H1 (cell line): ENCODE measurements around the gene ZNF532. TPM values are rescaled to one million over a fixed set of nuclear protein-coding genes. Genes with fewer than 3 reads are reported as not detected.

Experiments used
- CTCF ChIA-PET: fragments of 300-600 bp; sonication (Branson Sonifier 250); formaldehyde crosslinking; loops from one replicate; lab custom pipeline; 2021; ENCODE audit not compliant: partially characterized antibody; lab: Charles Lee
- POLR2A ChIA-PET: fragments of 300-600 bp; sonication (Branson Sonifier 250); formaldehyde crosslinking; loops from one replicate; lab custom pipeline; 2021; ENCODE audit warnings: inconsistent platforms; ENCODE audit not compliant: partially characterized antibody; lab: Charles Lee
- DNase-seq, 2 experiments: peaks; one replicate each; pipeline versions ENCODE4 v3.0.0 to v3.0.0-alpha.2; 2010 to 2022; ENCODE audit warnings: low spot score in 2 of 2, low read depth in 1 of 2, mixed read lengths in 1 of 2
- FAIRE-seq: peaks from 2 replicates; lab custom pipeline; 2011; peaks lifted over from hg19 to GRCh38; lab: Jason Lieb, UNC
- H2AFZ ChIP-seq: 2 replicates; pipeline ENCODE4 v1.8.1; 2012; ENCODE audit warnings: low read length, inconsistent platforms
- H2AK5ac ChIP-seq: 2 replicates; pipeline ENCODE4 v1.6.1; 2013; ENCODE audit warnings: low read depth, low read length
- H2BK120ac ChIP-seq: replicated peaks from 2 replicates; pipeline ENCODE3; 2013; ENCODE audit warnings: low read depth, low read length, inconsistent platforms
- H2BK12ac ChIP-seq: 2 replicates; pipeline ENCODE4 v1.6.1; 2013; ENCODE audit warnings: low read depth, low read length
- H2BK15ac ChIP-seq: 2 replicates; pipeline ENCODE4 v1.6.1; 2013; ENCODE audit warnings: low read length
- H2BK20ac ChIP-seq: 2 replicates; pipeline ENCODE4 v1.6.1; 2013; ENCODE audit warnings: low read length
- H2BK5ac ChIP-seq: 2 replicates; pipeline ENCODE4 v1.6.1; 2013; ENCODE audit warnings: low read depth, low read length
- H3K14ac ChIP-seq: 2 replicates; pipeline ENCODE4 v1.6.1; 2013; ENCODE audit warnings: inconsistent platforms; ENCODE audit not compliant: insufficient read length
- H3K18ac ChIP-seq: 2 replicates; pipeline ENCODE4 v1.6.1; 2013; ENCODE audit warnings: low read length; ENCODE audit errors: extremely low read depth
- H3K23ac ChIP-seq: 2 replicates; pipeline ENCODE4 v1.6.1; 2013; ENCODE audit warnings: inconsistent platforms; ENCODE audit not compliant: insufficient read length
- H3K23me2 ChIP-seq: 2 replicates; pipeline ENCODE4 v1.6.1; 2013; ENCODE audit warnings: low read depth, low read length
- H3K27ac ChIP-seq: 2 replicates; pipeline ENCODE4 v1.6.1; 2011; ENCODE audit warnings: low read depth, low read length, inconsistent platforms
- H3K27me3 ChIP-seq, 4 experiments: replicated peaks in 1 of 4; 1 replicate in 1 of 4; 2 replicates in 3 of 4; pipeline versions ENCODE4 v1.6.1 to v1.8.1; 2011 to 2013; ENCODE audit warnings: low read length in 3 of 4, mild to moderate bottlenecking in 3 of 4, inconsistent platforms in 2 of 4, mixed read lengths in 2 of 4, moderate library complexity in 1 of 4; ENCODE audit not compliant: control insufficient read depth in 3 of 4, insufficient read depth in 3 of 4; ENCODE audit errors: extremely low read depth in 1 of 4
- H3K36me3 ChIP-seq, 4 experiments: 2 replicates each; pipeline versions ENCODE4 v1.6.1 to v1.8.1; 2011 to 2013; ENCODE audit warnings: mild to moderate bottlenecking in 4 of 4, low read length in 3 of 4, moderate library complexity in 2 of 4, control low read depth in 1 of 4, inconsistent platforms in 1 of 4; ENCODE audit not compliant: insufficient read depth in 4 of 4, control insufficient read depth in 2 of 4
- H3K4ac ChIP-seq: replicated peaks from 2 replicates; pipeline ENCODE3; 2013; ENCODE audit warnings: low read length, low read depth, mixed read lengths, inconsistent platforms; ENCODE audit not compliant: insufficient read length
- H3K4me1 ChIP-seq, 4 experiments: replicated peaks in 1 of 4; 1 replicate in 1 of 4; 2 replicates in 3 of 4; pipeline versions ENCODE4 v1.6.1 to v1.8.1; 2011 to 2013; ENCODE audit warnings: low read length in 3 of 4, inconsistent platforms in 2 of 4, mixed read lengths in 1 of 4; ENCODE audit not compliant: insufficient read depth in 4 of 4, control insufficient read depth in 3 of 4
- H3K4me2 ChIP-seq, 2 experiments: 2 replicates each; pipeline versions ENCODE4 v1.6.1 to v1.8.1; 2011 to 2013; ENCODE audit warnings: low read depth in 2 of 2, low read length in 2 of 2, control low read depth in 1 of 2, inconsistent platforms in 1 of 2, mild to moderate bottlenecking in 1 of 2; ENCODE audit not compliant: insufficient read depth in 1 of 2
- H3K4me3 ChIP-seq, 4 experiments: fragments of 200-600, 300-600 bp in 1 of 4; sonication (generic), shearing (Covaris generic), sonication (Bioruptor Twin) in 1 of 4; 2 replicates each; pipeline versions ENCODE4 v1.5.1 to v1.8.1; 2011 to 2016; ENCODE audit warnings: low read length in 4 of 4, low read depth in 3 of 4, control low read depth in 2 of 4, inconsistent platforms in 2 of 4, mild to moderate bottlenecking in 2 of 4, mixed read lengths in 1 of 4, moderate library complexity in 1 of 4; ENCODE audit not compliant: insufficient read depth in 2 of 4; ENCODE audit errors: extremely low read depth in 1 of 4
- H3K56ac ChIP-seq: replicated peaks from 2 replicates; pipeline ENCODE3; 2013; ENCODE audit warnings: low read depth, mild to moderate bottlenecking, mixed read lengths, low read length, inconsistent platforms; ENCODE audit not compliant: insufficient read length
- H3K79me1 ChIP-seq: 2 replicates; pipeline ENCODE4 v1.6.1; 2013; ENCODE audit warnings: low read depth, low read length, control low read depth
- H3K79me2 ChIP-seq, 2 experiments: 2 replicates each; pipeline versions ENCODE4 v1.6.1 to v1.8.1; 2012 to 2013; ENCODE audit warnings: low read length in 2 of 2, mild to moderate bottlenecking in 2 of 2, inconsistent platforms in 1 of 2; ENCODE audit not compliant: insufficient read depth in 2 of 2, control insufficient read depth in 1 of 2
- H3K9ac ChIP-seq, 4 experiments: replicated peaks in 1 of 4; 1 replicate in 1 of 4; 2 replicates in 3 of 4; pipeline versions ENCODE4 v1.6.1 to v1.8.1; 2011 to 2013; ENCODE audit warnings: low read depth in 3 of 4, low read length in 3 of 4, control low read depth in 2 of 4, mild to moderate bottlenecking in 2 of 4, moderate library complexity in 2 of 4, inconsistent platforms in 1 of 4; ENCODE audit errors: extremely low read depth in 1 of 4
- H3K9me3 ChIP-seq, 2 experiments: 2 replicates each; pipeline versions ENCODE4 v1.6.1 to v1.8.1; 2012 to 2013; ENCODE audit warnings: mild to moderate bottlenecking in 2 of 2, moderate library complexity in 2 of 2, control low read depth in 1 of 2, inconsistent platforms in 1 of 2, low read depth in 1 of 2, low read length in 1 of 2, mixed read lengths in 1 of 2; ENCODE audit not compliant: insufficient read depth in 2 of 2
- H4K20me1 ChIP-seq, 2 experiments: replicated peaks in 1 of 2; 2 replicates each; pipeline versions ENCODE3 to v1.8.1; 2011 to 2013; ENCODE audit warnings: inconsistent platforms in 2 of 2, low read length in 2 of 2, mild to moderate bottlenecking in 1 of 2; ENCODE audit not compliant: insufficient read depth in 2 of 2, control insufficient read depth in 1 of 2
- H4K5ac ChIP-seq: 2 replicates; pipeline ENCODE4 v1.6.1; 2013; ENCODE audit warnings: low read length, low read depth, mixed read lengths, inconsistent platforms; ENCODE audit not compliant: insufficient read length
- H4K8ac ChIP-seq: 2 replicates; pipeline ENCODE4 v1.8.0; 2013; ENCODE audit warnings: mild to moderate bottlenecking, moderate library complexity, low read length, inconsistent platforms; ENCODE audit not compliant: insufficient read depth; ENCODE audit errors: extremely low read depth
- H4K91ac ChIP-seq: replicated peaks from 2 replicates; pipeline ENCODE3; 2013; ENCODE audit warnings: low read length, mixed read lengths, inconsistent platforms; ENCODE audit not compliant: insufficient read length
- EGR1 ChIP-seq: IDR thresholded peaks from 2 replicates; pipeline ENCODE4 v1.6.1; 2011; ENCODE audit warnings: low read depth, low read length, borderline replicate concordance
- EP300 ChIP-seq, 2 experiments: IDR thresholded peaks; 1 replicate in 1 of 2; 2 replicates in 1 of 2; pipeline ENCODE4 v1.6.1; 2011 to 2012; ENCODE audit warnings: low read depth in 2 of 2, low read length in 2 of 2, mild to moderate bottlenecking in 2 of 2, borderline replicate concordance in 1 of 2, inconsistent platforms in 1 of 2, moderate library complexity in 1 of 2
- GABPA ChIP-seq: IDR thresholded peaks from 2 replicates; pipeline ENCODE4 v1.6.1; 2011; ENCODE audit warnings: mild to moderate bottlenecking, low read length, moderate library complexity, borderline replicate concordance; ENCODE audit not compliant: insufficient read depth
- GTF2F1 ChIP-seq: IDR thresholded peaks from 2 replicates; pipeline ENCODE4 v1.6.1; 2012; ENCODE audit warnings: low read depth, low read length, improper control_type of control experiment, borderline replicate concordance
- MAX ChIP-seq: IDR thresholded peaks from 2 replicates; pipeline ENCODE4 v1.6.1; 2012; ENCODE audit warnings: inconsistent platforms
- NRF1 ChIP-seq: IDR thresholded peaks from 2 replicates; pipeline ENCODE4 v1.6.1; 2011; ENCODE audit warnings: mild to moderate bottlenecking, low read depth, low read length, improper control_type of control experiment
- POLR2A ChIP-seq, 2 experiments: IDR thresholded peaks; 1 replicate in 1 of 2; 2 replicates in 1 of 2; pipeline ENCODE4 v1.6.1; 2011; ENCODE audit warnings: low read depth in 2 of 2, low read length in 2 of 2, mild to moderate bottlenecking in 2 of 2; ENCODE audit errors: control extremely low read depth in 1 of 2
- POU5F1 ChIP-seq: IDR thresholded peaks from 2 replicates; pipeline ENCODE4 v1.6.1; 2011; ENCODE audit warnings: low read depth, mild to moderate bottlenecking, low read length, moderate library complexity
- SIN3A ChIP-seq, 2 experiments: IDR thresholded peaks in 1 of 2; conservative IDR thresholded peaks in 1 of 2; 2 replicates each; pipeline ENCODE4 v1.6.1; 2011 to 2012; ENCODE audit warnings: low read length in 2 of 2, improper control_type of control experiment in 1 of 2, low read depth in 1 of 2, mild to moderate bottlenecking in 1 of 2
- SIRT6 ChIP-seq: IDR thresholded peaks from one replicate; pipeline ENCODE4 v1.7.1; 2012; ENCODE audit warnings: low read length, inconsistent platforms
- SP2 ChIP-seq: IDR thresholded peaks from 2 replicates; pipeline ENCODE4 v1.6.1; 2012; ENCODE audit warnings: mild to moderate bottlenecking, low read length, inconsistent platforms
- SP4 ChIP-seq: IDR thresholded peaks from 2 replicates; pipeline ENCODE4 v1.6.1; 2012; ENCODE audit warnings: low read length, inconsistent platforms
- WGBS, 2 experiments: shearing (Covaris generic) in 1 of 2; methylation state at CpG; one replicate each; pipeline versions ENCODE4 v1.1.6 to v1.1.7; 2013 to 2015; ENCODE audit warnings: low lambda C conversion rate in 2 of 2, mixed read lengths in 2 of 2, inconsistent platforms in 1 of 2, low coverage in 1 of 2, missing lambda C conversion rate in 1 of 2; ENCODE audit not compliant: insufficient replicate concordance in 2 of 2, insufficient coverage in 1 of 2, insufficient read length in 1 of 2; ENCODE audit errors: extremely low coverage in 1 of 2, missing lambda C conversion rate in 1 of 2; 5-methylcytosine and 5-hydroxymethylcytosine counted together
- polyA plus RNA-seq, 7 experiments: library from polyadenylated mRNA; depleted of rRNA in 3 of 7; stranded (reverse) in 5 of 7; unstranded in 2 of 7; fragments of >200 nt in 5 of 7; fragments of 200-250 nt in 2 of 7; gene quantifications; 1 replicate in 5 of 7; 2 replicates in 1 of 7; 4 replicates in 1 of 7; pipeline versions ENCODE4 v1.2.1 to v1.2.3, GENCODE V29; 2011 to 2013; ENCODE audit warnings: missing spikeins in 2 of 7, mixed read lengths in 2 of 7
- total RNA-seq: library from RNA; stranded (reverse); fragmentation: NEBNext Ultra II Directional; extraction: Animal tissue kit (Norgen Biotek cat#: 25700); gene quantifications from 2 replicates; pipeline ENCODE4 v1.2.1, GENCODE V29; 2021

The ZNF532 gene
- total and polyA plus RNA-seq, 2 of the 8 experiments (the other 6 are each of a cell fraction or from before 2014, with no cell fraction given) = 143 to 240 TPM

DNA sequence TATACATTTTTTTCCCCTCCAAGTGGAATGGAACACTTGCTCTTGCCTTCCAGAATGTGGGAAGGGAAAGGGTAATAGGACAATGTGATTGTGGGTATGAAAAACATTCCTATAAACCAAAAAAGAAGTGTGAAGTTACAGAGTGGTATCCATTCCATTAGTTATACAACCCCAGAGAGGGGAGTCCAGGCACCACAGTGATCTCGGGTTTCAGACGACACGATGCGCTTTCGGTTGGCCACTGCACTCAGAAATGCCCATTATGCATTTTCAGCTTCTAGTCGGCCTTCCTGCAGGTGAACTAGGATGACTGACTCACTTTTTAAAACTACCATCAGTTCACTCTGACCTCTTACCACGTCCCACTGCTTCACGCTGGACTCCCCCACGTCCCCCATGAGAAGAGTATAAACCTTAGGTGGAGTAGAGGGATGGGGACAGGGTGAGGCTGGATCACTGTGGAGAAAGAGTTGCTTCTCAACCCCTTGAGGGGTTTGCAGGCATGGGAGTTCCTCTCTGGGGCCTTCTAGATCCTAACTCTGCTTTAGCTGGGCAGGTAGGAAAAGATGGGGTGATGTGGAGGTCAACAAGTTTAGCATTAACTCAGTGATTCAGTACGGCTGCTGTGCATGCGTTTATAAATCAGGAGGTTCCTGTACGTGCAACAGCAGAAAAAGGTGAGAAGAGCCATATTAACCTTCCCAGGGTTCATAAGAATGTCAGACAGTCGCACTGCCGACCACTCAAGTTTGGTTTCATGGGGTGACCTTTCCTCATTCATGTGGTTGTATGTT lies 50.5 kb downstream of the ZNF532 start:
- H3K4me2 ChIP-seq = no peak overlapping the region
- no peak overlapping the region for H2BK20ac ChIP-seq
- H3K4me3 ChIP-seq = no peak overlapping the region
- FAIRE-seq (peak; percentile 50), DNase-seq (peak in 1 of 2 experiments; percentile 43)
- H2BK12ac ChIP-seq = no peak overlapping the region
- peak overlapping the region; percentile 45; the same call in 1 of the 2 replicates for H2BK5ac ChIP-seq
- H4K20me1 ChIP-seq = peaks cover 24 to 27% of the 10 kb centered on the region in 2 experiments
- H2AK5ac ChIP-seq = no peak overlapping the region
- H3K23me2 ChIP-seq = no peaks in the 10 kb centered on the region
- H3K18ac ChIP-seq = 0 out of 2 replicates have a peak overlapping the region, but pooled peaks have one; percentile 6
- H3K79me1 ChIP-seq = peaks cover 24% of the 10 kb centered on the region; the same call in 1 of the 2 replicates
- H3K27ac ChIP-seq = no peak overlapping the region
- peaks cover 15 to 55% (median 29%) of the 10 kb centered on the region in 4 experiments for H3K36me3 ChIP-seq
- H4K8ac ChIP-seq = no peak overlapping the region
- no peaks in the 10 kb centered on the region for H3K9me3 ChIP-seq
- H2BK15ac ChIP-seq = no peak overlapping the region
- H3K9ac ChIP-seq = no peak overlapping the region
- peaks cover 2 to 30% (median 27%) of the 10 kb centered on the region in 4 experiments for H3K4me1 ChIP-seq
- H2AFZ ChIP-seq = no peak overlapping the region
- H4K91ac ChIP-seq = no peak overlapping the region
- WGBS, 2 experiments = 86% methylated on average over 14 of the region's 14 CpGs; no CpG with 5 or more reads in 1 of the 2 experiments
- H3K56ac ChIP-seq = no peak overlapping the region
- ChIA-PET CTCF (interaction anchor here (0.6 to 1.2 kb wide), 2 partner anchors 14 to 140 kb away, joined by 3 read pairs; no protein-coding TSS in a partner anchor), POLR2A (interaction anchor here (0.7 to 2.6 kb wide), 6 partner anchors 10 to 48 kb away, joined by 3 to 9 read pairs (median 4); no protein-coding TSS in a partner anchor)
- H2BK120ac ChIP-seq = no peak overlapping the region
- no peaks in the 10 kb centered on the region for H3K27me3 ChIP-seq
- H3K23ac ChIP-seq = no peak overlapping the region
- H3K4ac ChIP-seq = no peak overlapping the region
- no peak overlapping the region for H3K14ac ChIP-seq
- peaks cover 15 to 99% of the 10 kb centered on the region in 2 experiments for H3K79me2 ChIP-seq
- no peak overlapping the region for H4K5ac ChIP-seq
- TF ChIP-seq SP4 (no peak), SP2 (no peak), EP300 (IDR thresholded peaks at IDR 0.05; ENCODE audit: borderline replicate concordance in 1 of 2, low read depth in 2 of 2, low read length in 2 of 2) (no peak), MAX (no peak), POLR2A (IDR thresholded peaks at IDR 0.05; ENCODE audit: control extremely low read depth in 1 of 2, low read depth in 2 of 2, low read length in 2 of 2) (no peak), SIN3A (conservative IDR thresholded peaks at IDR 0.05 in 1 of 2, IDR thresholded peaks at IDR 0.05 in 1 of 2; ENCODE audit: low read depth in 1 of 2, low read length in 2 of 2) (no peak), GTF2F1 (no peak), NRF1 (no peak), SIRT6 (no peak), GABPA (no peak), EGR1 (no peak), POU5F1 (no peak)
